ENCODE results near the gene MYO3B.
"Not testable (repeated sequence)": the region's sequence is repeated elsewhere in the genome, so short reads cannot be mapped to it uniquely, and the experiment has no call there.

MYO3B gene

DNA sequence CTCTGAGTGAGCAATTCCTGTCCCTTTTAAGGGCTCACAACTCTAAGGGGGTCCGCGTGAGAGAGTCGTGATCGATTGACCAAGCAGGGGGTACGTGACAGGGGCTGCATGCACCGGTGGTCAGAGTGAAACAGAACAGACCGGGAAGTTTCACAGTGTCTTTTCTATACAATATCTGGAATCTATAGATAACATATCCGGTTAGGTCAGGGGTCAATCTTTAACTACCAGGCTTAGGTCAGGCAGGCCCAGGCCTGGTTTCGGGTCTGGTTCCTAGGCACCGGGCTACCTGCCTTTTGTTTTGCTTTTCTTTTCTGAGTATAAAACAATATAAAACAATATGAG lies 35.3 kb downstream of the MYO3B start:
- not testable (repeated sequence) for DNase-seq (ENCODE audit: low spot score)

DNA sequence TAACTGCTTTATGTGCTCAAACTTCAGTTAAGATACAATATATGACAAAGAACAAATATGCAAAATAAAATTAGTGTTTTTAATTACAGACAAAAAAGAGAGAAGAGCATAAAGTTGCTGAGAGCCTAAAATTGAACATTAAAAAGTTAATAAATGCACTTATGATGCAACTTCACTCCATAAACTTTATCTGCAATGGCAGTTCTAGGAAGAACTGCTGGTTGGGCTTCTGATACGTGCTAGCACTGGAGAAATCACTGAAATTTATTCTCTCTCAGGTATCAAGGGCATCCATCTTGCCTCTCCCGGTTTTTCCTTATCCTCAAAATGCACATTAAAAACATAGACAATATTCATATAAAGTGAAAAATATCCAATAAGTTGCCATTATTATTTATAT lies 35.7 kb downstream of the MYO3B start:
- DNase-seq (ENCODE audit: low spot score), result no peak

DNA sequence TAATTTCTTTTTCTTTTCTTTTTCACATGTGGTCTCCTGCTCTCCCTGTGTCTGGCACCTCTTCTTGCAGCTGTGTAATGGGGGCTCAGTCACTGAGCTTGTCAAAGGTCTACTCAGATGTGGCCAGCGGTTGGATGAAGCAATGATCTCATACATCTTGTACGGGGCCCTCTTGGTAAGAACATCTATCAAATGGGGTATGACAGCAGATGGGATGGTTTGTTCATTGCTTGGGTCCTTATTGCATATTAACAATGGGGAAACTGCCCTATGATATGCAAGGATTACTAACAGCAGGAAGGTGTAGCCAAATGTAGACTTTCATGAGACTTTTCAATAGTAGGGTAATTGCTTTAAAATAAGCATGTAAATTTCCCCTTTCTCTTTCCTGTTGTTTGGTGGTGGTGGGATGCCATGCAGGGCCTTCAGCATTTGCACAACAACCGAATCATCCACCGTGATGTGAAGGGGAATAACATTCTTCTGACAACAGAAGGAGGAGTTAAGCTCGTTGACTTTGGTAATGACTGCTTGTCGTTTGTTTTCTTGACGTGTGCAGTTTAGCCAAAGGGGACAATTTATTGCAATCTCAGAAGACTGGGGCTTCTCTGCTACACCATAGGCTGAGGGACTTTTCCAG lies 36.5 kb downstream of the MYO3B start:
- no peak for DNase-seq (ENCODE audit: low spot score)

DNA sequence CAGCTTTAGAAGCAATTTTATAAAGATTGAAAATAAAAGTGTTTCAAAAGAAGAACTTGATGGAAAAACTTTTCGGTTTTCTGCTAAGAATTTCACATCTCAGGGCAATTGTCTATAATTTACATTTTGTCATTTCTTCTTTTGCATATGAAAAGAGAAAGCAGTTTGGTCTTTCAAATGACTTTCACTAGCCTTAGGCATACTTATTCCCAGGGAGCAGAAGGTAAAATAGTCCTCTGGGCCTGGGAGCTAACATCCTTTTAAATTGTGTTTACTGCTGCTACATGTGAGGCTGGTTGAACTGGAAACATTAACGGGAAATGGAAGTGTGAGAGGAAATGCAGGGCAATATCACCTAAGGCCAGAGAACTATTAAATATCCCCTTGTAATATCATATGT lies 37.1 kb downstream of the MYO3B start:
- no peak for DNase-seq (ENCODE audit: low spot score)

DNA sequence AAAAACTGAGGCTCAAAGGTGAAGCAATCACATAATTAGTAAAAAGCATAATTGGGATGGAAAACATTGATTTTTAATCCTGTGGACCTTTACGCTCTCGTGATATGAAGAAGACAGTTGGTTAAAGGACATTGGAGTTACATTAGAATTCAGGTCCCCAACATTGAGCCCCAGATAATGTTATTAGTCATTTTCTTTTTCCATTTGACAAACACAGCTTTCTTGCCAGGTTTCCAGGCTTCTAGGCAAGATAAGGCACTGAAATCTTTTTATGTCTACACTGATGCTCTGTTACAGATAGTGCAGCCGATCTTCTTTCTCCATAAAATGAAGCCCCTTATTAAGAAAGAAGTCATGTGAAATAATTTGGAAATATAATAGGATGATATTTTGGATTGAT lies 38.5 kb downstream of the MYO3B start:
- no peak for DNase-seq (ENCODE audit: low spot score)

DNA sequence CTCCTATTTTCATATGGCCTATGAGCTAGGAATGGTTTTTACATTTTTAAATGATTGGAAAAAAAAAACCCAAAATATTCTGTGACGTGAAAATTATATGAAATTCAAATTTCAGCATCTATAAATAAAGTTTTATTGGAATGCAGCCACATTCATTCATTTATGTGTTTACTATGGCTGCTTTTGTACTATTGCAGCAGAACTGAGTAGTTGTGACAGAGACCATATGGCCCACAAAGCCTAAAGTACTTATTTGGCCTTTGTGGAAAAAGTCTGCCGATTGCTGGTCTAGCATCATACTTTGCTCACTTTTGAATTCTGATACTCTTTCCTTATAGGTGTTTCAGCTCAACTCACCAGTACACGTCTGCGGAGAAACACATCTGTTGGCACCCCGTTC lies 39.0 kb downstream of the MYO3B start:
- DNase-seq (ENCODE audit: low spot score), result no peak

DNA sequence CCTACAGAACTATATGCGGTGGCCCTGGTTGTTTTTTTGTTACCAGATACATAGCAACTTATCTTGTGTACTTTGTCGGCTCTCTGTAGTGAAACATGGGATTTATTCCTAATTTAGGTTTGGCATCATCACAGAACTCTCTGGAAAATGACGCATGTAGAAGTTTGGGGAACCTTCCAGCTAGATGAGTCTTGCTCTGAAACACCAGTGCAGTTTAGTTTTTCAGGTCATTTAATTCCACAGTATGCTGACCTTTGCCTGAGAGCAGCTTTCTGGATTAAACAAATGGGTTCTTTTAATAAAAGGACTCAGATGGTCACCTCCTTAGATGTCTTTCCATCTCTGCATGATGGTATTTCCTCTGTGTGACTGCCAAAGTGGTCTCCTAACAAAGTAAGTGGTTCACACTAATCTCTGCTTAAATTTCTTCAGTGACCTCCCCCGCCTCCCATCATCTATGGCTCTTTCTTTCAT lies 39.9 kb downstream of the MYO3B start:
- no peak for DNase-seq (ENCODE audit: low spot score)

DNA sequence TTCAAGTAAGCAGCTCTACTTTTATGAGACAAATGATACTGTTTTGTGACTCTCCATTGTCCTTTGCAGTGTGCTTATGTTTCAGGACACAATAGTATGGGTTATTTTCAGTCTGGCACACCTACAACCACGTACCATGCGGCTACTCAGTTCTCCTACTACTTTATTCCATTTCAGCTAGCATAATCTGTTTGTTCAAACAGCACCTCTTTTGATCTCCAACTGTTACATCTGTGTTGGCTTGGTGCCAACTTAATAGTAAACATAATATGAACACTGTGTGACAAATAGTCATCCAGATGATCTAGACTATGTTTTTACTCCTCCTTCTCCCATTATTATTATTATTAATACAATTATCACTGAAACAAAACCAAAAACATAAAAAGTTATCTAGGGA lies 40.5 kb downstream of the MYO3B start:
- no peak for DNase-seq (ENCODE audit: low spot score)

DNA sequence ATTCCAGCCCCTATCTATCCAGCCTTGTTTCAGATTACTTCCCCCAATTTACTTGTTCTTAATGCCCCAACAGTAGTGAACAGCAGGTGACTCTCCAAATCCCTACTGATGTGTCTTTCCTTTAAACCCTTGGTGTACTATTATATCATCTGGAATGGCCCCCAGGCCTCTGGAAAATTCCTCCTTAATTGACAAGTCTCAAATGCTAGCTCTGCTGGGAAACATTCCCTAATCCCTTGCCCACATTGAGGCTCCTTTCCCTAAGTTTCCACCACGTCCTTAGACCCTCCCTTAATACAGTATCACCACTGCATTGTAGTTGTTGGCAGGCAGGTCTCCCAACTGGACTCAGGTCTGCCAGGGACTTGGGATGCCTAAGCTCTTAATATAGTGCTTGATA lies 41.0 kb downstream of the MYO3B start:
- DNase-seq (ENCODE audit: low spot score), result no peak

DNA sequence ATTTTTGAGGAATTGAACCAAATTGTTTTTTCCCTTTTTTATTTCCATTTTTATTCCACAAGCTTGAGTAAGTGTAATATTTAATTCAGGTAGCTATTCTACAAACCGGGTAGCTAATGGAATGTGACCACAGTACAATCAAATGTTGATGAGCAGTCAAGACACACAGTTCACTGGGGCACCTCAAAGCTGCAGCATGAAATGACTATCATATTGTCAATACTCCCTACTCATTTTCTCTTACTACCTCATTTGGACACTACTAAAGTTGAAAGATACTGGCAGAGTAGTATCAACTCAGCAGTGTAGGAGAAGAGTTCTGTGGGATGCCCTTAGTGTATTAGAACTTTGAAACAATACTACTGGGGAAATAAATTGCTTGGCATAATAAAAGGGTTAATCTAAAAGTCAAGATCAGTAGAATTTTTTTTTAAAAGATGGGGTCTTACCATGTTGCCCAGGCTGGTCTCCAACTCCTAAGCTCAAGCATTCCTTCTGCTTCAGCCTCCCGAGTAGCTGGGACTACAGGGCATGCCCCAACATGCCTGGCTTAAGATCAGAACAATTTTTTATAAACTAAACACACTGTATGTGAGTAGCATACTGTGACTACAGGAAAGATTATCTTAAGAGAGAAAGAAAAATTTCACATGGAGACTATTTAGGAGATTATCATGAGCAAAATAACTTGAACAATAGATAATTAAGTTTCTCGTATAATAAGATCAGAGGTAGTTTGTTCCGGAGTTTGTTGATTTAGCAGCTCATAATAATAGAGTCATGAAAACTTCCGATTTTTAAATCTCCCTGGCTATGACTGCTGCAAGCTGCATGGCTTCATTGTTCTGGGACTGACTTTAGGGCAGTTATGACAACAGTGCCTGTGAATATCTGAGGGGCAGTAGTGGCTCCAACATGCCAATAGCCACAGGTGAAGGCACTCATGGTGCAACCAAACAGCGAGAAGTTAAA lies 43.7 kb downstream of the MYO3B start:
- DNase-seq (ENCODE audit: low spot score), result no peak

DNA sequence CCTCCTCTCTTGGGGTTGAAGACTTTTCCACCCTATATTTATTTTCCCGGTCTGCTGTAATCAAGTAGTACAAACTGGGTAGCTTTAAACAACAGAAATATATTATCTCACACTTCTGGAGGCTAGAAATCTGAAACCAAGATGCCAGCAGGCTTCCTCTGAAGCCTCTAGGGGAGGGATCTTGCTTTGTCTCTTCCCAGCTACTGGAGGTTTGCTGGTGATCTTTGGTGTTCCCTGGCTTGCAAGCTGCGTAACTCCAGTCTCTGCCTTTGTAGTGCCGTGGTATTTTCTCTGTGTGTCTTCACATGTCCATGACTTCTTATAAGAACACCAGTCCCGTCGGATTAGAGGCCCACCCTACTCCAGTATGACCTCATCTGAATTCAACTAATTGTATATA lies 44.4 kb downstream of the MYO3B start:
- DNase-seq (ENCODE audit: low spot score), result no peak

DNA sequence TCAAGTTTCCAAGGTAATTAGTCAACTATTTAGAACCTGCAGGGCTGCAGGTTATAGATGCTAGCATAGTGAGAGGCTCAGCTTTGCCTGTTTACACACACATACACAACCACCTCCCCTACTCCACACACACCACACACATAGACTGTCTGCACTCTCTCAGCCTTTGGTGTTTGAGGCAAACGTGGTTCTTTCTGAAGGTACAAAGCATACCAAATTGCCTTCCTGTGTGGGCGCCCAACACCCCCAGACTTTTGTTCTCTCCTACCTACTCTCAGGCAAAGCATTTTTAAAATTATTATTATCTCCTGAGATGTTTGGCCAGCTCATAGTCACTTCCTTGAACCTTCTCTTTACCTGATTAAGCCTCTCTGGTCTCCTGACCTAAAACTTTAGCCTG lies 44.9 kb downstream of the MYO3B start:
- peak; percentile 47 for DNase-seq (ENCODE audit: low spot score)

DNA sequence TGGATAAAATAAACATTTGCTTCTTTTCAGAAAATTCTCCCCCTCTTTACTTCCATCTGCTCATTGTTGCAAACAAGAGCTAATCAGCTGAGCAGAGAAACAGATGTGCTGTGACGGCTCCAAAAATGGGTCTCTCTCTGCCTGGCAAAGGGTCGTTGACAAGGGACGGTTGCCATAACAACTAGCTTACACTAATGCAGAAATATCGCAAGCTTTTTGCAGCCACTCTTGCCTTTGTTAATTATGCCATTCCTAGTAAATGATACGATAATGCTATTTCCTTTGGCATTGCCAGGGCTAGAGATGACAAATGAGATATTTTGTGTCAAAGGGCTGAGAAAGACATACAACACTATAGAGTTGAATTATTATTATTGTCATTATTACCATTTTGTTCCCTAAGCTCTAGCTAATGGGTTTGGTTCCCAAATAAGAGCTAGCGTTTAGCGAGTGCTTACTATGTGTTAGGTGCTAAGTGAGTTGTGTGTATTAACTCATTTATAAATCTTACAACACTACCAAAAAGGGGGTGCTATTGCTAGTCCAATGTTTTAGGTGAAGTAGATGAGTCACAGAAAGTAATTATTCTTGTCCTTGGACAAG lies 46.8 kb downstream of the MYO3B start:
- peak; percentile 47 for DNase-seq (ENCODE audit: low spot score)

DNA sequence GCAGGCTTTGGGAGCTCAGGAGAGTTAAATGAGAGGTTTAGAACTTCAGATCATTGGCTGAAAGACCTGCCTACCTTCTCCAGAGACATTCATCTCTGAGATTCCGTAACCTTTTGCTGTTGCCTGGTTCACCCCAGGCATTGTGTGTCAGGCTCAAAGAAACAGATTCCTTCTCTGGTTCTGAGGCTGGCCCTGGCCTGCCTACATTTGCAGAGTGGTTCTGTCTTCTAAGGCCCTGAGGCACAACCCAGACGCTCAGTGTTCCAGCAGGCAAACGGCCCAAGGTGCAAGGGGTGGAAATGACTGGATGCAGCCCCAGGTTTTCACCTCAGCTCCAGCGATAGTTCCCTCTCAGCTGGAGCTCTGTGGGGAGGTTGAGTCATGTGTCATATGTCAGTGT lies 48.3 kb downstream of the MYO3B start:
- no peak for DNase-seq (ENCODE audit: low spot score)

DNA sequence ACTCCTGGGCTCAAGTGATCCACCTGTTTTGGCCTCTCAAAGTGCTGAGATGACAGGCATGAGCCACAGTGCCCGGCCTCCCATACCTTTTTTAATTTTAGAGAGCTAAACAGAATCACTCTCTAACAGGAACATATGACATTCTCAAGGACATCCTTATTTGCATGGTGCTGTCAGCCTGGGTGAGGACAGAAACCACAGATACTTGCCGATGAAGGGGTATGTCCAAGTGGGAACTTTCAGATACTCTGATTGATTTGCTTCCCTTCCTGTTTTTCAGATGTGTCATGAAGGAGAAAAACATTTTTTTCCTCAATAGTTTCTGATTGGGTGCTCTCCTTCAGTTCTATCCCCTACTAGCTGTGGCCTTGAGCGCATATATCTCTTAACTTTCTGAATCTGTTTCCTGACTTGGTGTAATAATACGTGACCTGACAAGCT lies 49.6 kb downstream of the MYO3B start:
- no peak for DNase-seq (ENCODE audit: low spot score)

DNA sequence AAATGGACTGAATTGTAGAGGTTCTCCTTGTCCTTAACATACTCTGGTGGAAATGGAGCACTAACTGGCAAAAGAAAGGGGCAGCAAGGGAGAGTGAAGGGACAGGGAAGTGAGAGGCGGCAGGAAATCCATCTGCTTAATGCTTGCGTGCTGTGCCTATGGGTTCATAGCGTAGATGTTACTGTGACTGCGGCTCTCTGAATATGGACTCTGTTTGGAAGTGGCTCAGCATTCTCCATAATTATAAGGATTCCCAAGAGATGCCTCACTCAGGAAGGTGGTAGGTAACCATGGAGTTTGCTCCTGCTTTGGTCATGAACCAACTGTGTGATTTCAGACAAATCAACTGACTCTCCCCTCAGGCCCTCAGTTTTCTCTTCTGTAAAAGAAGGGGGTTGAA lies 50.0 kb downstream of the MYO3B start:
- no peak for DNase-seq (ENCODE audit: low spot score)

DNA sequence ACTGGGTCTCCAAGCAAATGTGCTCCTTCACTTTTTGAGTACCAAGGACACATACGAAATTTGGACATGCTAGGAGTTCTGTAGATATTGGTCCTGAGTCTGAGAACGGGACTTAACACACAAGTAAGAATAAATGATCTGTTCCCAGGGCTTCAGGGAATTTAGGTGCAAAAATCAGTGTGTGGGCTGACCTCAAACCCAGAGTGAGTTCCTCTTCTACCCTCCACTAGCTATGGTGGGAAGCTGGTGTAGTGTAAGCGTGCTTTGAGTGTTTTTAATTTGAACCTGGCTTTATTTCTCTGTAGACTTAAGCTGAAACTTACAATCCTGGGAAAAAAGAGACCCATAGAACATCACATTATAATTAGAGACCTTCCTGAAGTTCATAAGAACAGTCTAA lies 50.5 kb downstream of the MYO3B start:
- no peak for DNase-seq (ENCODE audit: low spot score)

DNA sequence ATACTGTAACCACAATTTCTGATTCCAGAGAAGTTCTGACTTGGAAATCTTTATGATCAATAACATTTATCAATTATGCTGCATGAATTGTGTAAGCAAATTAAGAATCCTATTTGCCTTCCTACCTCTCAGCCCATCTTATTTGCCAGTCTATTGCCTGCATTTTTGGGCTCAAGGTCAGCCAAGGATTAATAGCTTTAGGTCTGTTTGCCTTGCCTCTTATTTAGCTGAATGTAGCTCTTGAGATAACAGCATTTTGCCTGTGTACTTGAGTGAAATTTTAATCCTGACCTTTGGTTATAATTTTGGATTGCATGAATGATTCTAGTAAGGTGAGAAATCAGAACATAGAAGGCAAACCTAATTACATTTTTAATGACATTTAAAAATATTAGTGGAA lies 51.2 kb downstream of the MYO3B start:
- no peak for DNase-seq (ENCODE audit: low spot score)

DNA sequence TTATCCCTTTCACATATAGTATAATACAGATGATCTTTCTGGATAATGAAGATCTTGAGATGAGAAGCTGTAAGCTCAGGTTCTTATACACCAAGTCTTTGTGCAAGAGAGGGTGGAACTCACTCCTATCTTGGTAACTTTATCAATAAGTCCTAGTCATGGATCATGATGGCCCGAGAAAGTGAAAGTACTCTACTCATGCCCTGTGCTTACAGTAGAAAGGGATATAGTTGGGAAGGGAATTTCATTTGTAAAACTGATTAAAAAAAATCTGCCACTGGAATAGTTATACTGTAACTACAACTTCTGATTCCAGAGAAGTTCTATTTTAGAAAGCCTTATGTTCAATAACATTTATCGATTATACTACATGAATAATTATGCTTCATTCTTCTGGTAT lies 51.8 kb downstream of the MYO3B start:
- DNase-seq (ENCODE audit: low spot score), result no peak

DNA sequence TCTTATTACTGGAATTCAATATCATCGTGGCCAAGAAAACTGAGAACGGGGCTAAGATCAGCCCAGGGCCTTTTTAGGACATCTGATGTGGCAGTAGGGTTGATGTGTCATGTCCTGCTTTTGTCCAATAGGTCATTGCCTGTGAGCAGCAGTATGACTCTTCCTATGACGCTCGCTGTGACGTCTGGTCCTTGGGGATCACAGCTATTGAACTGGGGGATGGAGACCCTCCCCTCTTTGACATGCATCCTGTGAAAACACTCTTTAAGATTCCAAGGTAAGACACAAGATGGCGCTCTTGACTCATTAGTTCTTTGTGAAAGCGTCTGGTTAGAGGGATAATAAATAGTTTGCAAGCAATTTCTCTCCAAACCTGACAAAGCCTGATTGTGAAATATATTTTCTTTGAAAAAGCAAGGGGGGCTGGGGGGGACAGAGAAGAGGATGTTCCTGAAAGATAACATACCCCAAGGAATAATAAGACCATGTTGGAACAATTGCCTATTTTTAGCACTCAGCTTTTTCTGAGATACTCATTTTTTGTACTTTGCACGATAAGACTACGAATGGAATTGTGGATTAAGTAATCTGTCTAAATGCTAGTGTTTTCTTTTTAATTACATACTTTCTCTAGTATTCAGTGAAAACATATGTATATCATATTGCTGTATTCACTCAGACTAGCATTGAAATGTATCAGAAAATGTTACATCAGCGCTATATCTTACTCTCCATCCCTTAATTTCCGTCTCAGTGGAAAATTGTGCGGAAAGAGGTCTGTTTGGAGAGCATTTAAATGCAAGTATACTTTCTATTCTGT lies 58.1 kb downstream of the MYO3B start:
- DNase-seq (ENCODE audit: low spot score), result peak; percentile 49

DNA sequence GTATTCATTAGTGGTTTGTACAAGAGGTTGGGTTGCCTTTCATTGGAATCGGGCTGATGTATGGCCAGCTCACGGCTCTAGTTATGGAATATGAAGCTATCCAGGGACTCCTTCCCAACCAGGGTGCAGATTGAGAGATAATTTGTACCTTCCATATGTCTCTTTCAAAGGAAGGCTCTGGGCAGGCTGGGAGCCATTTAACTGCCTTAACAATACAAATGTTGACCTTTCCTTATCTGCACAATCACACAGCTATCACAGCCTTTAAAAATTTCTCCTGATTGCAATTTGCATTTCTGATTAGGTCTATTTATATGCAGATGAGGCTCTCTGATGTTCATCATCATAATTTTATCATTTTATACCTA lies 58.7 kb downstream of the MYO3B start:
- no peak for DNase-seq (ENCODE audit: low spot score)

DNA sequence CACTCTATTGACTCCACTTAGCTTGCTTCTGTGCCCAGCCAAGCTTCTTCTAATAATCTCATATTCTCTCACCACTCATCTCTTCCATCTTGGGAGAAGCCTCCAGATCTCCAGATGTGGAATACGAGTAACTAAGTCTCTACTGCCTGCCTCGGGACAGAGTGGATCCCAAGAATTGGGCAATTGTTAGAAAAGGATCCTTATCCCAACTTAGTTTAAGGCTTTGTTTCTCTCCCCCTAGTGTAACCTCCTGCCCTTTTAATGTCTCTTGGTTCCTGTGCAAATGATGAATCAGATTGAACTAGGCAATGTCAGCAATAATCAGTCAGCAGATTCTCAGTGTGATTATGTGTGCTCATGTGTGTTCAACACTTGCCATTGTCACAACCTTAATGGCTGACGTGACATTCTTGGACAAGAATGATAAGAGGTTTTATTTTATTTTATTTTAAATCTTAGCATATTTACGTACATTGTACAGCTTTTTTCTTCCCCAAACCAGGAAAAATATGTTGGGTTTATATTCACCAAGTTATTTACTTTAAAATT lies 59.7 kb downstream of the MYO3B start:
- no peak for DNase-seq (ENCODE audit: low spot score)

Data from putamen (tissue), 1 donor.